GM12891 (cell line): Measurements from ENCODE around the gene ASB3.

Experiments used
- DNase-seq: peaks from one replicate; pipeline ENCODE4 v3.0.0; 2011; ENCODE audit warnings: low spot score; ENCODE audit not compliant: insufficient read length
- FAIRE-seq: peaks from 2 replicates; lab custom pipeline; 2011; peaks lifted over from hg19 to GRCh38; lab: Jason Lieb, UNC
- PAX5 ChIP-seq: IDR thresholded peaks from 2 replicates; pipeline ENCODE4 v1.6.1; 2011; ENCODE audit warnings: low read length, moderate library complexity, mild to moderate bottlenecking; ENCODE audit not compliant: insufficient read depth, severe bottlenecking
- POLR2A ChIP-seq: IDR thresholded peaks from 2 replicates; pipeline ENCODE4 v1.6.1; 2011; ENCODE audit warnings: low read depth, low read length, control low read depth
- POLR2AphosphoS5 ChIP-seq: IDR thresholded peaks from 2 replicates; pipeline ENCODE4 v1.6.1; 2011; ENCODE audit warnings: low read depth, low read length, control low read depth
- POU2F2 ChIP-seq: IDR thresholded peaks from 2 replicates; pipeline ENCODE4 v1.6.1; 2011; ENCODE audit warnings: low read depth, mild to moderate bottlenecking, control low read depth, low read length, moderate library complexity
- SPI1 ChIP-seq: IDR thresholded peaks from 2 replicates; pipeline ENCODE4 v1.6.1; 2011; ENCODE audit warnings: low read depth, low read length, control low read depth
- TAF1 ChIP-seq: IDR thresholded peaks from 2 replicates; pipeline ENCODE4 v1.6.1; 2011; ENCODE audit warnings: low read depth, low read length, control low read depth

ASB3 gene

GRCh38 chr2:53787614-53788289 is 999 bp upstream of the ASB3 start:
- TF ChIP-seq SPI1 (no peak), POU2F2 (no peak), POLR2A (no peak), TAF1 (no peak), PAX5 (no peak), POLR2AphosphoS5 (no peak)
- DNase-seq (no peak), FAIRE-seq (no peak)

GRCh38 chr2:53786352-53786704 is 425 bp downstream of the ASB3 start:
- FAIRE-seq = no peak
- TF ChIP-seq PAX5 (no peak), POLR2AphosphoS5 (no peak), SPI1 (no peak), POU2F2 (no peak), TAF1 (no peak), POLR2A (no peak)
- no peak for DNase-seq

- DNase-seq (no peak), FAIRE-seq (no peak)
- no peak for TF ChIP-seq POU2F2
- TF ChIP-seq POLR2AphosphoS5 = no peak
- no peak for TF ChIP-seq SPI1
- TF ChIP-seq TAF1 = no peak
- no peak for TF ChIP-seq PAX5
- TF ChIP-seq POLR2A = no peak
Observed at GRCh38 chr2:53785366-53785765, 1.4 kb downstream of the ASB3 start.

- DNase-seq = no peak
- FAIRE-seq = no peak
Observed at GRCh38 chr2:53784436-53784835, 2.3 kb downstream of the ASB3 start.

GRCh38 chr2:53782676-53783075 is 4.1 kb downstream of the ASB3 start:
- FAIRE-seq = no peak
- TF ChIP-seq POLR2AphosphoS5 = no peak
- TF ChIP-seq POU2F2 = no peak
- no peak for TF ChIP-seq TAF1
- no peak for TF ChIP-seq PAX5
- no peak for TF ChIP-seq SPI1
- no peak for TF ChIP-seq POLR2A
- DNase-seq = no peak

More at GRCh38 chr2:53784436-53784835, 2.3 kb downstream of the ASB3 start:
- no peak for TF ChIP-seq POU2F2
- no peak for TF ChIP-seq PAX5
- TF ChIP-seq SPI1 = no peak
- TF ChIP-seq POLR2AphosphoS5 = no peak
- TF ChIP-seq POLR2A = no peak
- TF ChIP-seq TAF1 = no peak

GRCh38 chr2:53780056-53780455 is 6.7 kb downstream of the ASB3 start:
- FAIRE-seq = no peak
- no peak for DNase-seq
- no peak for TF ChIP-seq POU2F2
- no peak for TF ChIP-seq SPI1
- TF ChIP-seq TAF1 = no peak
- no peak for TF ChIP-seq PAX5
- no peak for TF ChIP-seq POLR2A
- TF ChIP-seq POLR2AphosphoS5 = no peak

GRCh38 chr2:53778536-53779162 is 8.1 kb downstream of the ASB3 start:
- DNase-seq (no peak), FAIRE-seq (no peak)
- TF ChIP-seq POLR2A = no peak
- TF ChIP-seq PAX5 = no peak
- no peak for TF ChIP-seq POLR2AphosphoS5
- TF ChIP-seq TAF1 = no peak
- no peak for TF ChIP-seq SPI1
- TF ChIP-seq POU2F2 = no peak

GRCh38 chr2:53777134-53777533 is 9.6 kb downstream of the ASB3 start:
- DNase-seq = no peak
- FAIRE-seq = peak; percentile 5
- TF ChIP-seq POLR2A (no peak), POU2F2 (no peak), POLR2AphosphoS5 (no peak), PAX5 (no peak), SPI1 (peak; percentile 75)

GRCh38 chr2:53770264-53770663 is 16.5 kb downstream of the ASB3 start:
- FAIRE-seq = peak; percentile 33
- TF ChIP-seq POU2F2 (no peak), TAF1 (no peak), POLR2AphosphoS5 (no peak), PAX5 (no peak), POLR2A (no peak), SPI1 (no peak)
- no peak for DNase-seq

- FAIRE-seq (peak; percentile 48), DNase-seq (no peak)
- TF ChIP-seq TAF1 = no peak
Observed at GRCh38 chr2:53769318-53769945, 17.3 kb downstream of the ASB3 start.
